Dermis blood vessel endothelial cell (primary cell): ENCODE measurements around the gene CCDC57. TPM values are rescaled to one million over a fixed set of nuclear protein-coding genes. Genes with fewer than 3 reads are reported as not detected.
"Not testable (repeated sequence)": the region's sequence is repeated elsewhere in the genome, so short reads cannot be mapped to it uniquely, and the experiment has no call there.

Experiments
- DNase-seq: peaks from one replicate; pipeline ENCODE4 v3.0.0; 2010
- total RNA-seq: library from RNA; depleted of rRNA; stranded (reverse); fragments of >200 nt; gene quantifications from 2 replicates; pipeline ENCODE4 v1.2.3, GENCODE V29; 2014

CCDC57 gene
- total RNA-seq, 1 donor from 2014 or later = 9.4 TPM

- DNase-seq = no peak
Observed at GRCh38 chr17:82175951-82176350, 36.7 kb downstream of the CCDC57 start.

GRCh38 chr17:82175201-82175600, 37.4 kb downstream of the CCDC57 start:
- DNase-seq = no peak

GRCh38 chr17:82174042-82174857, 38.4 kb downstream of the CCDC57 start:
- not testable (repeated sequence) for DNase-seq

GRCh38 chr17:82173351-82174041, 39.1 kb downstream of the CCDC57 start:
- DNase-seq = no peak

GRCh38 chr17:82172486-82173160, 40.0 kb downstream of the CCDC57 start:
- no peak for DNase-seq

- DNase-seq = no peak
Observed at GRCh38 chr17:82171750-82172375, 40.8 kb downstream of the CCDC57 start.

- no peak for DNase-seq
Observed at GRCh38 chr17:82170412-82170961, 42.2 kb downstream of the CCDC57 start.

GRCh38 chr17:82168568-82168967, 44.1 kb downstream of the CCDC57 start:
- DNase-seq = no peak

- DNase-seq = no peak
Observed at GRCh38 chr17:82167028-82167427, 45.6 kb downstream of the CCDC57 start.

GRCh38 chr17:82164853-82165252, 47.8 kb downstream of the CCDC57 start:
- DNase-seq = no peak

- DNase-seq = no peak
Observed at GRCh38 chr17:82161216-82161615, 51.4 kb downstream of the CCDC57 start.

GRCh38 chr17:82160075-82160474, 52.6 kb downstream of the CCDC57 start:
- peak; percentile 47 for DNase-seq

- no peak for DNase-seq
Observed at GRCh38 chr17:82158825-82159224, 53.8 kb downstream of the CCDC57 start.

- no peak for DNase-seq
Observed at GRCh38 chr17:82157046-82158035, 55.3 kb downstream of the CCDC57 start.

- no peak for DNase-seq
Observed at GRCh38 chr17:82156284-82156925, 56.2 kb downstream of the CCDC57 start.

- DNase-seq = no peak
Observed at GRCh38 chr17:82155606-82156005, 57.0 kb downstream of the CCDC57 start.

- no peak for DNase-seq
Observed at GRCh38 chr17:82154881-82155331, 57.7 kb downstream of the CCDC57 start.

- DNase-seq = peak; percentile 83
Observed at GRCh38 chr17:82153745-82154375, 58.8 kb downstream of the CCDC57 start.

- DNase-seq = no peak
Observed at GRCh38 chr17:82153295-82153691, 59.3 kb downstream of the CCDC57 start.
